Uterus (tissue), 2 donors: ENCODE results near the gene CEP78.

Source experiments
- CTCF ChIP-seq, 4 experiments: fragments of 200-600 bp in 2 of 4; fragments of 450-650 bp in 2 of 4; sonication (generic) in 2 of 4; IDR thresholded peaks; one replicate each; pipeline ENCODE4 v1.5.1; 2016 to 2019; ENCODE audit warnings: antibody characterized with exemption in 4 of 4, mild to moderate bottlenecking in 2 of 4, moderate library complexity in 1 of 4
- POLR2A ChIP-seq, 2 donors: fragments of 450-650 bp; IDR thresholded peaks; one replicate each; pipeline ENCODE4 v1.6.1; 2016; ENCODE audit warnings: antibody characterized with exemption in 2 of 2, mild to moderate bottlenecking in 1 of 2, moderate library complexity in 1 of 2

GRCh38 chr9:78280982-78281668 is 45.2 kb downstream of the CEP78 start:
- TF ChIP-seq CTCF (IDR thresholded peaks at IDR 0.05) (no peak), POLR2A (IDR thresholded peaks at IDR 0.05) (no peak)
